Measurements from ENCODE around the gene GRIK4.

The GRIK4 gene

GRCh38 chr11:120510406-120511115, 987 bp upstream of the GRIK4 start:
- no peak for DNase-seq (ENCODE audit: low read depth in 3 of 3)

- DNase-seq (ENCODE audit: low read depth in 3 of 3): no peak
These were observed 531 bp downstream of the GRIK4 start for GRCh38 chr11:120511820-120512738.

GRCh38 chr11:120512739-120513435, 1.3 kb downstream of the GRIK4 start:
- no peak for DNase-seq (ENCODE audit: low read depth in 3 of 3)

- DNase-seq (ENCODE audit: low read depth in 3 of 3): no peak
These were observed 2.1 kb downstream of the GRIK4 start for GRCh38 chr11:120513436-120514315.

- DNase-seq (ENCODE audit: low read depth in 3 of 3): no peak
These were observed 3.1 kb downstream of the GRIK4 start for GRCh38 chr11:120514541-120515121.

- DNase-seq (ENCODE audit: low read depth in 3 of 3): no peak
These were observed 3.7 kb downstream of the GRIK4 start for GRCh38 chr11:120515186-120515723.

GRCh38 chr11:120516461-120517389, 5.2 kb downstream of the GRIK4 start:
- DNase-seq (ENCODE audit: low read depth in 3 of 3): no peak

GRCh38 chr11:120517390-120517761, 5.8 kb downstream of the GRIK4 start:
- DNase-seq (ENCODE audit: low read depth in 3 of 3): no peak

- no peak for DNase-seq (ENCODE audit: low read depth in 3 of 3)
These were observed 6.3 kb downstream of the GRIK4 start for GRCh38 chr11:120517801-120518291.

- DNase-seq (ENCODE audit: low read depth in 3 of 3): no peak
These were observed 6.8 kb downstream of the GRIK4 start for GRCh38 chr11:120518356-120518755.

- DNase-seq (ENCODE audit: low read depth in 3 of 3): no peak
These were observed 7.9 kb downstream of the GRIK4 start for GRCh38 chr11:120519474-120519873.

GRCh38 chr11:120520091-120520822, 8.7 kb downstream of the GRIK4 start:
- no peak for DNase-seq (ENCODE audit: low read depth in 3 of 3)

GRCh38 chr11:120521176-120521575, 9.6 kb downstream of the GRIK4 start:
- no peak for DNase-seq (ENCODE audit: low read depth in 3 of 3)

GRCh38 chr11:120522021-120522420, 10.5 kb downstream of the GRIK4 start:
- DNase-seq (ENCODE audit: low read depth in 3 of 3): no peak

GRCh38 chr11:120522736-120523135, 11.2 kb downstream of the GRIK4 start:
- no peak for DNase-seq (ENCODE audit: low read depth in 3 of 3)

- no peak for DNase-seq (ENCODE audit: low read depth in 3 of 3)
These were observed 11.6 kb downstream of the GRIK4 start for GRCh38 chr11:120523196-120523595.

- no peak for DNase-seq (ENCODE audit: low read depth in 3 of 3)
These were observed 13.1 kb downstream of the GRIK4 start for GRCh38 chr11:120524536-120525085.
